HepG2 (cell line): ENCODE measurements around the gene DNAJC24. TPM values are rescaled to one million over a fixed set of nuclear protein-coding genes. Genes with fewer than 3 reads are reported as not detected.
A peak's percentile ranks its signal among the peaks of the same experiment; 100 is the strongest.

ENCODE experiments used
- ATAC-seq: fragments of 200-7000 bp; cut with Tn5 transposase; 3 replicates; pipeline ENCODE4 v1.9.1; 2020; ENCODE audit warnings: mild to moderate bottlenecking, moderate library complexity
- BruUV-seq: library from RNA; stranded (reverse); fragments of 400-500 nt; replicated peaks from 2 replicates; lab custom pipeline; 2021; lab: Mats Ljungman, UMichigan
- CTCF ChIA-PET: fragments of 300-600 bp; formaldehyde crosslinking; extraction: SDS; loops from one replicate; lab custom pipeline; 2021; ENCODE audit warnings: low total read pairs, inconsistent platforms, low intra/inter-chr PET ratio; lab: Yijun Ruan, JAX
- POLR2A ChIA-PET: fragments of 350-600 bp; sonication (Branson Sonifier 250); formaldehyde crosslinking; loops from one replicate; lab custom pipeline; 2020; ENCODE audit warnings: antibody characterized with exemption, inconsistent platforms; lab: Yijun Ruan, JAX
- DNase-seq: peaks from one replicate; pipeline ENCODE4 v3.0.0-alpha.2; 2015; ENCODE audit warnings: low spot score
- FAIRE-seq: peaks from 3 replicates; lab custom pipeline; 2011; peaks lifted over from hg19 to GRCh38; lab: Jason Lieb, UNC
- H2AFZ ChIP-seq: one replicate; pipeline ENCODE4 v1.6.1; 2011; ENCODE audit warnings: low read length, inconsistent platforms
- H3K27ac ChIP-seq: fragments of 300-600 bp; 3 replicates; pipeline ENCODE4 v1.8.0; 2011; ENCODE audit warnings: mixed run types, mild to moderate bottlenecking, mixed read lengths, low read length, inconsistent platforms; ENCODE audit not compliant: insufficient read depth; ENCODE audit errors: extremely low read length
- H3K27me3 ChIP-seq, 2 experiments: fragments of 200-600 bp in 1 of 2; 2 replicates in 1 of 2; 3 replicates in 1 of 2; pipeline versions ENCODE4 v1.6.0 to v1.8.0; 2011; ENCODE audit warnings: low read length in 2 of 2, mild to moderate bottlenecking in 2 of 2, moderate library complexity in 2 of 2, inconsistent platforms in 1 of 2; ENCODE audit not compliant: insufficient read depth in 2 of 2, control insufficient read depth in 1 of 2
- H3K36me3 ChIP-seq, 2 experiments: fragments of 200-600 bp in 1 of 2; replicated peaks in 1 of 2; 2 replicates in 1 of 2; 3 replicates in 1 of 2; pipeline versions ENCODE4 v1.5.1 to v1.8.0; 2011; ENCODE audit warnings: low read length in 2 of 2, inconsistent platforms in 1 of 2; ENCODE audit not compliant: insufficient read depth in 2 of 2, control insufficient read depth in 1 of 2
- H3K4me1 ChIP-seq: 2 replicates; pipeline ENCODE4 v1.5.1; 2012; ENCODE audit warnings: low read length, inconsistent platforms; ENCODE audit not compliant: insufficient read depth
- H3K4me2 ChIP-seq: 2 replicates; pipeline ENCODE4 v1.6.0; 2011; ENCODE audit warnings: low read depth, low read length, inconsistent platforms
- H3K4me3 ChIP-seq, 3 experiments: fragments of 200-600 bp in 1 of 3; sonication (generic), shearing (Covaris generic) in 1 of 3; replicated peaks in 1 of 3; 2 replicates each; pipeline ENCODE4 v1.5.1; 2011 to 2016; ENCODE audit warnings: low read length in 3 of 3, inconsistent platforms in 2 of 3, low read depth in 2 of 3, mild to moderate bottlenecking in 2 of 3, control low read depth in 1 of 3, mixed read lengths in 1 of 3; ENCODE audit not compliant: insufficient read depth in 1 of 3
- H3K79me2 ChIP-seq: one replicate; pipeline ENCODE4 v1.6.1; 2011; ENCODE audit warnings: low read length, inconsistent platforms; ENCODE audit not compliant: insufficient read depth
- H3K9ac ChIP-seq: 2 replicates; pipeline ENCODE4 v1.6.0; 2011; ENCODE audit warnings: mild to moderate bottlenecking, low read depth, low read length, inconsistent platforms; ENCODE audit not compliant: insufficient read depth
- H3K9me3 ChIP-seq: 2 replicates; pipeline ENCODE4 v1.5.1; 2012; ENCODE audit warnings: mild to moderate bottlenecking, low read length
- H4K20me1 ChIP-seq: 2 replicates; pipeline ENCODE4 v1.6.0; 2011; ENCODE audit warnings: inconsistent platforms, mild to moderate bottlenecking, low read length, moderate library complexity; ENCODE audit not compliant: insufficient read depth
- CHD4 ChIP-seq: fragments of 200-600 bp; sonication (generic); IDR thresholded peaks from 2 replicates; pipeline ENCODE4 v1.7.0; 2017; ENCODE audit warnings: mild to moderate bottlenecking, low read length, borderline replicate concordance
- CREM ChIP-seq, 2 experiments: sonication (generic) in 1 of 2; formaldehyde crosslinking in 1 of 2; IDR thresholded peaks; 2 replicates each; pipeline versions ENCODE4 v1.4.0 to v1.6.1; 2016 to 2020; ENCODE audit warnings: antibody characterized with exemption in 1 of 2, mild to moderate bottlenecking in 1 of 2, missing genetic modification reagents in 1 of 2
- CSRNP1 ChIP-seq: sonication (generic); formaldehyde crosslinking; IDR thresholded peaks from 2 replicates; pipeline ENCODE4 v1.8.1; 2023; ENCODE audit warnings: mild to moderate bottlenecking, missing genetic modification reagents
- CTCF ChIP-seq: sonication (generic); formaldehyde crosslinking; IDR thresholded peaks from 2 replicates; pipeline ENCODE4 v1.5.0; 2020; ENCODE audit warnings: mild to moderate bottlenecking, missing genetic modification reagents, moderate library complexity
- FOSL2 ChIP-seq: sonication (generic); formaldehyde crosslinking; IDR thresholded peaks from 2 replicates; pipeline ENCODE4 v1.4.0; 2020; ENCODE audit warnings: missing genetic modification reagents
- GABPA ChIP-seq, 2 experiments: IDR thresholded peaks; 2 replicates each; pipeline ENCODE4 v1.6.1; 2011 to 2016; ENCODE audit warnings: low read depth in 2 of 2, low read length in 1 of 2, missing biosample characterization in 1 of 2, missing genetic modification characterization in 1 of 2
- HNF4A ChIP-seq: sonication (generic); formaldehyde crosslinking; IDR thresholded peaks from 2 replicates; pipeline ENCODE4 v1.4.0; 2020; ENCODE audit warnings: missing genetic modification reagents
- PHF5A ChIP-seq: IDR thresholded peaks from one replicate; pipeline ENCODE4 v1.6.1; 2018; ENCODE audit warnings: low read depth, missing genetic modification reagents; ENCODE audit not compliant: unreplicated experiment
- POLR2AphosphoS5 ChIP-seq: IDR thresholded peaks from 2 replicates; pipeline ENCODE4 v1.6.1; 2012; ENCODE audit warnings: low read depth, low read length
- SNAPC5 ChIP-seq: sonication (generic); formaldehyde crosslinking; IDR thresholded peaks from 2 replicates; pipeline ENCODE4 v1.8.1; 2023; ENCODE audit warnings: mild to moderate bottlenecking, missing genetic modification reagents, borderline replicate concordance
- STAG1 ChIP-seq: sonication (generic); formaldehyde crosslinking; IDR thresholded peaks from 2 replicates; pipeline ENCODE4 v1.4.0; 2020; ENCODE audit warnings: missing genetic modification reagents
- WIZ ChIP-seq: sonication (generic); formaldehyde crosslinking; IDR thresholded peaks from 2 replicates; pipeline ENCODE4 v1.5.1; 2020; ENCODE audit warnings: mild to moderate bottlenecking, missing genetic modification reagents
- ZBTB46 ChIP-seq: sonication (generic); formaldehyde crosslinking; IDR thresholded peaks from 2 replicates; pipeline ENCODE4 v1.4.0; 2020; ENCODE audit warnings: mild to moderate bottlenecking, missing genetic modification reagents, borderline replicate concordance
- ZEB1 ChIP-seq: IDR thresholded peaks from 2 replicates; pipeline ENCODE4 v1.6.1; 2012; ENCODE audit warnings: mild to moderate bottlenecking, low read depth, inconsistent platforms; ENCODE audit not compliant: insufficient replicate concordance
- ZNF225 ChIP-seq: sonication (generic); formaldehyde crosslinking; IDR thresholded peaks from 2 replicates; pipeline ENCODE4 v1.4.0; 2020; ENCODE audit warnings: mild to moderate bottlenecking, missing genetic modification reagents
- ZNF430 ChIP-seq: sonication (generic); formaldehyde crosslinking; IDR thresholded peaks from 2 replicates; pipeline ENCODE4 v1.9.0; 2021; ENCODE audit warnings: mild to moderate bottlenecking, missing genetic modification reagents
- ZNF451 ChIP-seq: sonication (generic); formaldehyde crosslinking; IDR thresholded peaks from 2 replicates; pipeline ENCODE4 v1.5.0; 2020; ENCODE audit warnings: mild to moderate bottlenecking, missing genetic modification reagents
- ZNF644 ChIP-seq: IDR thresholded peaks from 2 replicates; pipeline ENCODE4 v1.6.1; 2016; ENCODE audit warnings: low read depth
- ZNF782 ChIP-seq: sonication (generic); formaldehyde crosslinking; IDR thresholded peaks from 2 replicates; pipeline ENCODE4 v1.4.0; 2020; ENCODE audit warnings: missing genetic modification reagents, mild to moderate bottlenecking, borderline replicate concordance
- ZNF891 ChIP-seq: sonication (generic); formaldehyde crosslinking; IDR thresholded peaks from 2 replicates; pipeline ENCODE4 v1.5.0; 2020; ENCODE audit warnings: mild to moderate bottlenecking, missing genetic modification reagents
- whole genome bisulfite sequencing: methylation state at CpG from one replicate; pipeline ENCODE4 v1.1.6; 2017; ENCODE audit warnings: low lambda C conversion rate; 5-methylcytosine and 5-hydroxymethylcytosine counted together
- in situ Hi-C: cut with HindIII; loops from 2 replicates; pipeline ENCODE4 v1.10.0; 2017; ENCODE audit warnings: low pct_unique_long_range_greater_than_20kb; ENCODE audit not compliant: extremely low pct_ligation_motif_present
- intact Hi-C: fragments of 100-400 bp; cut with micrococcal nuclease; formaldehyde crosslinking; loops from one replicate; pipeline ENCODE4 v1.10.0; 2022; ENCODE audit not compliant: unreplicated experiment
- polyA plus RNA-seq, 8 experiments: library from polyadenylated mRNA; depleted of rRNA in 3 of 8; stranded (reverse) in 7 of 8; unstranded in 1 of 8; fragments of >200 nt; fragmentation: Illumina TruSeq in 4 of 8; extraction: Trizol in 4 of 8; gene quantifications; 2 replicates each; pipeline versions ENCODE4 v1.2.1 to v1.2.3, GENCODE V29; 2011 to 2016; ENCODE audit warnings: low read depth in 4 of 8, missing spikeins in 1 of 8, mixed read lengths in 1 of 8; ENCODE audit not compliant: insufficient read depth in 1 of 8
- total RNA-seq, 5 experiments: library from RNA; depleted of rRNA; stranded (reverse); fragments of >200 nt; fragmentation: Illumina TruSeq; extraction: Trizol; gene quantifications; 2 replicates each; pipeline ENCODE4 v1.2.3, GENCODE V29; 2016; ENCODE audit warnings: low read depth in 1 of 5

The DNAJC24 gene
- total and polyA plus RNA-seq, 2 of the 13 experiments (the other 11 are each of a cell fraction or from before 2014, with no cell fraction given): 10.5 to 13.7 TPM

GRCh38 chr11:31340903-31341572 lies 28.6 kb upstream of the DNAJC24 start:
- Histone ChIP-seq H3K4me1 (no peaks in the 10 kb centered on the region), H2AFZ (no peak overlapping the region), H3K79me2 (no peaks in the 10 kb centered on the region), H3K4me2 (no peak overlapping the region), H3K9ac (no peak overlapping the region), H3K36me3 (no peaks in the 10 kb centered on the region), H4K20me1 (no peaks in the 10 kb centered on the region), H3K4me3 (no peak overlapping the region), H3K27ac (no peak overlapping the region), H3K9me3 (no peaks in the 10 kb centered on the region), H3K27me3 (no peaks in the 10 kb centered on the region)
- WGBS: 28% methylated on average over 5 of the region's 5 CpGs
- CTCF ChIA-PET: no interaction called here
- in situ Hi-C loops (no loop called here), intact Hi-C loops (loop anchor here (1.0 to 10.0 kb wide), 2 partner anchors 236 to 530 kb away; no protein-coding TSS in a partner anchor)
- BruUV-seq: no TSS peak
- POLR2A ChIA-PET: no interaction called here
- peak; percentile 88 for ATAC-seq
- peak; percentile 34 for FAIRE-seq
- peak; percentile 45 for DNase-seq
- peak; percentile 61; the same call in 1 of the 2 replicates for TF ChIP-seq ZNF644
- TF ChIP-seq ZBTB46 (CRISPR knock-in tag): no peak
- TF ChIP-seq ZNF782: peak; percentile 65; the same call in 1 of the 2 replicates
- TF ChIP-seq ZNF430: no peak
- no peak for TF ChIP-seq WIZ (CRISPR knock-in tag)
- TF ChIP-seq STAG1 (CRISPR knock-in tag): peak; percentile 27; the same call in 1 of the 2 replicates
- no peak for TF ChIP-seq ZNF451 (CRISPR knock-in tag)
- peak; percentile 51 for TF ChIP-seq CTCF (CRISPR knock-in tag)
- TF ChIP-seq ZEB1: no peak
- no peak for TF ChIP-seq CREM (IDR thresholded peaks at IDR 0.05)
- no peak for TF ChIP-seq CREM (CRISPR knock-in tag; IDR thresholded peaks at IDR 0.05)
- no peak for TF ChIP-seq CSRNP1 (CRISPR knock-in tag)
- TF ChIP-seq POLR2AphosphoS5: no peak
- TF ChIP-seq ZNF225: no peak
- no peak for TF ChIP-seq ZNF891 (CRISPR knock-in tag)
- no peak for TF ChIP-seq SNAPC5 (CRISPR knock-in tag)
- TF ChIP-seq PHF5A: no peak
- TF ChIP-seq GABPA (IDR thresholded peaks at IDR 0.05; ENCODE audit: low read depth, low read length): no peak
- peak; percentile 28; the same call in 1 of the 2 replicates for TF ChIP-seq GABPA (CRISPR knock-in tag; IDR thresholded peaks at IDR 0.05; ENCODE audit: low read depth)
- TF ChIP-seq CHD4: no peak
- TF ChIP-seq HNF4A (CRISPR knock-in tag): peak; percentile 72
- peak; percentile 25; the same call in 1 of the 2 replicates for TF ChIP-seq FOSL2 (CRISPR knock-in tag)
